Glomerular visceral epithelial cell (primary cell): ENCODE results near the gene SERGEF.

Experiments used
- DNase-seq: peaks from one replicate; pipeline ENCODE4 v3.0.0-alpha.2; 2016; ENCODE audit errors: extremely low spot score

SERGEF gene

DNA sequence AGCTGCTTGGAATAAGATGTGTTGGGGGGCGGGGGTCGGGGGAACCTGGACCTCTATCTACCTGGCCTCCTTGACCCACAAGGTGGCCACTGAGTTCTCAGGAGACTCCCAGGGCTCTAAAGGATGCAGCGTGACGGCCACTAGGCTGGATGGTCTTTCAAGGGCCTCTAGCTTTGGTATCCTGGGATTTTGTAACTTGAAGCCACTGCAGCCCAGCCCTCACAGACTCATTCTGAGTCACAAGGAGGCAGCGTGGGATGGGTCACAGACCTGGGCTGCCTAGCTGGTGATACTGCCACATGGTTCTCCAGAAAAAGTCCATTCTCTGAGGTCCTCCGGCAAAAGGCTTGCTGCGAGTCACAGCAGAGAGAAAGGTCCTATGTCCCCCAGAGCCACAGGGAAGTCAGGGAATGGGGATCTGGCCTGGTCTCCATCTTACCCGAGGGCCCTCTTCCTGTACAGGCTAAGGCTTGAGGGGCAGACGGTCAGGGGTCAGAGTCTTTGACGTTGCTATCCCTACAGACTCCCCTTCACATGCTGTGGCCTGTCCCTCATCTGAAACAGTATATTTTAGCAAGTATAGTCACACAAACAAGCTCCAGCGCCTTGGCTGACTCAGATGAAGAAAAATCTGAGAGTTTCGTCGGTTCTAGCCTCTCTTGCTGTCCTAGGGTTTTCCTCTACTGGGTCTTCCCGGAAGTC, 225.9 kb downstream of the SERGEF start:
- peak; percentile 13 for DNase-seq

GRCh38 chr11:17783878-17784277, 229.0 kb downstream of the SERGEF start:
- DNase-seq = no peak

DNA sequence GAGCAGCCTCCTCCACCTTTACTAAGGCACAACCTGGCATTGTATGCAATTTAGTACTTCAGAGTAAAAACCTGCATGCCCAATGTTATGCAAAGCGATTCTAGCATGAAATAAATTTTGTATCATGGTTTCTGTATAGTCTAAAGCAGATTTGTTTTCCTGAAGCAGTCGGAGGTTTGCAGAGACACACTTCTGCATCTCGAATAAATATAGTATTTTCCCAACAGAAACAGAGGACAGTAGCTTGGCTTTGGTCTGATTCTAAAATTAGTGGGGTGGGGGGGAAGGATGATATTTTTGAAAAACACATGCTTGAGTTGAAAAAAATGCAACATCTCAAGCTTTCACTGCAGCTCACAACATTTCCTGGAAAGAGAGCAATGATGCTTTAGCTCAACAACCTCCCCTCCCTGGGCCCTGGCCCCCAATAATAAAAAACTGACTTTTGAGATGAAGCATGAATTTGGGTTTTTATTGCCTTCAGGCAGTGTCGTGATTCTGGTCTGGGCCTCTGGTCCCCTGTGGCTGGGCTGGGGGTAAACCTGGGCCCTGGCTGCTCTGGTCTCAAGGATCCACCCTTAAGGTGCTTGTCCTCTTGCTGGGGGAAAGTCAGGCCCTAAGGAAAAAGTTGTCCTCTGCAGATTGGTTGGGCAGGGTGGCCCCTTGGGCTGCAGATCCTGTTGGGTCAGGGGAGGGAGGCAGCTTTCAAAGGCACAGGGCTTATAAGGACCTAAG, 230.1 kb downstream of the SERGEF start:
- no peak for DNase-seq

- DNase-seq = no peak
Measured at GRCh38 chr11:17782145-17782544, 230.7 kb downstream of the SERGEF start.

DNA sequence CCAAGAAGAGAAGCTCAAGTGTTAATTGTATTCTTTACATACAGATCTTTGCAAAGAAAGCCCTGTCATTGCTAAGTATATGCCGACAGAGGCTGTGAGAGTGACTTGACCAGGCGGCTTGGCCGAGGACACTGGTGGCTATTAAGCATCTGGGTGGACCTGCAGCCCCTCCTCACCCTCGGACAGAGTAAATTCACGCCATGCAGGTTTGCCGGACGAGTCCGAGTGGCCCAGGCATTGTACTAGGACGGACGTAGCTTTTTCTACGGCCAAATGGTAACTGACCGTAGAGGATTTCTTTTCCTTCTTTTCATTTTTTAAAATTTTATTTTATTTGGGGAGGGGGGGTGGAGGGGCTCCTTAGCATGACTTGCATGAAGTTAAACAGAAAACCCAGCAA, 231.2 kb downstream of the SERGEF start:
- no peak for DNase-seq

- no peak for DNase-seq
Measured at GRCh38 chr11:17781221-17781620, 231.6 kb downstream of the SERGEF start.

GRCh38 chr11:17780668-17781067, 232.2 kb downstream of the SERGEF start:
- no peak for DNase-seq

GRCh38 chr11:17779861-17780594, 232.8 kb downstream of the SERGEF start:
- DNase-seq = no peak

- no peak for DNase-seq
Measured at GRCh38 chr11:17778956-17779860, 233.6 kb downstream of the SERGEF start.

- no peak for DNase-seq
Measured at GRCh38 chr11:17778352-17778751, 234.5 kb downstream of the SERGEF start.

DNA sequence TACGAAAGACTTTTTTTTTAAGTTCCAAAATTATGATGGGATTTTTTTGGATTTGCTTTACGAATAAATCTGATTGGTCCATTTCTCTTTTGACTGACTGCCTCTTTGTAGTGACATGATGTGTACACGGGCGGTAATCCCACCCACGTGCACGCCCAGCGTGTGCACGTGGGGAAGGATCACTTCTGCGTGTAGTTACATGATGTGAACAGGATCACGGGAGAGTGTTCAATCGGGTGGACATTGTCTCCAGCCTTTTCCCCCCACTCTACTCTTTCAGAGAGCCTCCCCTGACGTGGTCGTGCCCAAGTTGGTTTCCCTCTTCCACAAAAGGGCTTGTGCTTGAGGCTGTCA, 235.1 kb downstream of the SERGEF start:
- no peak for DNase-seq

DNA sequence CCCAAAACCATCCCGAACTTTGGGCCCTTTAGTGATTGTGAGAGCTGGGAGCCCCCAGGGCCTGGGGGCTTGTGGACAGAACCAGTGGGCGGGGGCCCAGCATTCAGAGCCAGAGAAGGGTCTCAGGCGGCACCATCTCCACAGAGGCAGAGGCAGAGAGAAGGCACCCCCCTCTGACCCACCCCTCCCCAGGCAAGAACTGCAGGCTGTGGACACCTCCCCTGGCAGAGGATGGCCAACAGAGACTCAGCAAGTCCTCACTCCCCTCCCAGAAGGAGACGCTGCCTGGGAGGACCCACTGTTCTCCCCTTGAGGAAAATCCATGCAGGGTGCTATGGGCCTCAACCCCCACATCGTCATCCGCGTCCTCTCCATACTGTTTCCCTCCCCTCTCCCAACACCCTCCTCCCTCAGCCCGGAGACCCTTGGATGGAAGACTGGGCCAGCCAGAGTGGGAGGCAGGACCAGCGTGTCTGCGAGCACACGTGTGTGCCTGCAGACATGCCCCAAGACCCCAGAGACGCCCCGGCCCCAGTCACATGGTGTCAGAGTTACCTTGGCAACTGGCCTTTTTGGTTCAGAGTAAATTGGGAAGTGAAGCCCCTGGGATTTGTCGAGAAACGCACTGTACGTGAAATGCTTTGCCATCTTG, 235.6 kb downstream of the SERGEF start:
- no peak for DNase-seq

DNA sequence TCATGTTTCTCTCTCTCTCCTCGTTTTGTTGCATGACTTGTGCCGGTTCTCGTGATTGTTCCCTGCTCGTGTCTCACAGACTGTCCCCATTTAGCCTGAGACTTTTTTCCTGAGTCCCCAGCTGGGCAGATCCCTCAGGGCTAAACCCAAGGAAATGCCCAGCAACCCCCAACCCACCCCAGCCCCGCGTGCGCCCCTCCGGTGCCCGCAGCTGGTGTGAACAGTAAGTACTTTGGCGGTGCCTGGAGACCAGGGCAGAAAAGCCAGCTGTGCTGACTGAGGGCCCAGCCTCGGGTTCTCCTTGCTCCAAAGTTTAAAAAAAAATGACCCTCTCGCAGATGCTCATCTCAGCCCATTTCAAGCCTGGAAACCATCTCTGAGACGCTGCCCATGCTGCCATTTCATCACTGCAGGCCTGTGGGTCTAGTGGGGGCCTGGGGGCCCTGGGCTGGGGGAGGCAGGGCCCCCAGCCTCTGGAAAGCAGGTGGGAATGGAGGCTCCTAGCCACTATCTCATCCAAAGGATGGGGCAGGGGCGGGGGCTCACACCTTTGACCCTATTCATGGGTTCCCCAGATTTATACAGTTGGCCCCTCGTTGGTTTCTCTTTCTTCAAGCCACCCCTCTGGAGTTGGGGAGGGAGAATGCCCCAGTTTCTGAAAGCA, 236.5 kb downstream of the SERGEF start:
- DNase-seq = no peak

DNA sequence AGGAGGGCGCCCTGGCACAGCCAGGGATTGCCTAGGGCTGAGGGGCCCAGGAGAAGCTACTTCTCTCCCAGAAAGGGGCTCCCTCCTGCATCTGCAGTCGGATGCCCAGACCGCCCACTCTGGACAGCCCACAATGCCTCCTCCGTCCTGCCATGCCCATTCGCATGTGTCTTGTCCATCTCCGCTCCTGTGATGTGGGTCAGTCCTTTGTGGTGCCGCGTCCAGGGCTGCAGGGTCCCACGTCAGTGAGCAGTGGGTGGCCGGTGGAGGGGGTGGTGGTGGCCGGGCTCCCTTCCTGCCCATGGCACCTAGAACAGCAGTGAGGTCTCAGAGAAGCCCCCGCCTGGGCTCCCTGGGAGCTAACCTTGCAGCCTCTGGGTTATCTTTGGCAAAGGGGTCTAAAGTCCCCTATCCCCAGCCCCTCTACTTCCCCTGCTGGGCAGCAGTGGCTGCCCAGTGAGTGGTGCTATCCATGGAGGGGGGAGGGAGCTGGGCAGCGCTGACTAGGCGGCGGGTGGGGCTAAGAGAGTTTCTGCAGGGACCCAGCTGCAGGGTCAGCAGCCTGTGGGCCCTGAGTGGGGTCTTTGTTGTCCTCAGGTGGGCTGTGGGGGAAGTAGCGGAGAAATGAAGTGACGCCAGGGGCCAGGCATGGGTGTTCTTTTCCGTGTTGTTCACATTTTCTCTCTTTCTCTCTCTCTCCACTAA, 237.2 kb downstream of the SERGEF start:
- DNase-seq = no peak

GRCh38 chr11:17775035-17775348, 237.9 kb downstream of the SERGEF start:
- DNase-seq = no peak

- DNase-seq = no peak
Measured at GRCh38 chr11:17774232-17775034, 238.4 kb downstream of the SERGEF start.

- no peak for DNase-seq
Measured at GRCh38 chr11:17773674-17774073, 239.2 kb downstream of the SERGEF start.

DNA sequence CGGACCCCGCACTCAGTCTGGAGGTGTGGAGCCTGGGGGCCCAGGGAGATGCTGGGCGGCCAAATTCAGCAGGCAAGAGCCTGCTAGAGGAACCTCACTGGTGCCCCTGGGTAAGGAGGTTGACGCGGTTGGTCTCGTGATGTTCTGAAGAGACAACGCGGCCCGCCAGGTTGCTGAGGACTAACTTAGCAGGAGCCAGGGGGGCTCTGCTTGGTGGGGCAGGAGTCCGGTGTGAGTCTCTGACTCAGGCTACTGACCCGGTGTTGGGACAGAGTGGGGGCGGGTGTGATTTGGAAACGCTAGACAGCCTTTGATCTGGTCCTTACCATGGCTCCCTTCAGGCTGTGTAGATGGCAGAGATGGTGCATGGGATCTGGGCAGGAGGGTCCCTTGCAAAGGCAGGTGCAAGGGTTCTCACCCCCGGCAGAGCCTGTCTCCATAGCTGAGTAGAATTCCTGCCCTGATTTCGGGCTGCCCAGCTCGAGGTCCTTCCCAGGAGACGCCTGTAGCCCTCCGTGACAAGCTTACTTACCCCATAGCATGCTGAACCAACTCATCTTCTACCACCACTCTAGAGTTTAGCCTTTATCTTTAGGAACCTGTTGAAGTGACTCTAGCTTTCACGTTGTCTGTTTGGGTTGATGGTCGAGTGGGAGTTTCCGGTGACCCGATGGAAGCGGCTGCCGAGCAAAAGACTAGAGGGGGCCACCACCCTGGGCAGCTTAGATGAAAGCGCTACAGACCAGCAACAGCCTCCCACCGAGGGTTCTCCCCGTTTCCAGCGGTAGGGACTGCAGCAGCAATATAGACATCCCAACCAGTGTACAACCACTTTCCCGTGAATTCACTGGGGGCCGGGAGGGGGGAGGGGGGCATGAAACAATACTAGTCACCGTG, 239.9 kb downstream of the SERGEF start:
- no peak for DNase-seq
